GM21360 (cell line): ENCODE measurements around the gene ADAM12.

Source experiments
- ATAC-seq: cut with Tn5 transposase; IDR thresholded peaks from one replicate; pipeline ENCODE4 v1.9.1; 2021; ENCODE audit warnings: mild to moderate bottlenecking, moderate library complexity; ENCODE audit not compliant: unreplicated experiment

Gene ADAM12

DNA sequence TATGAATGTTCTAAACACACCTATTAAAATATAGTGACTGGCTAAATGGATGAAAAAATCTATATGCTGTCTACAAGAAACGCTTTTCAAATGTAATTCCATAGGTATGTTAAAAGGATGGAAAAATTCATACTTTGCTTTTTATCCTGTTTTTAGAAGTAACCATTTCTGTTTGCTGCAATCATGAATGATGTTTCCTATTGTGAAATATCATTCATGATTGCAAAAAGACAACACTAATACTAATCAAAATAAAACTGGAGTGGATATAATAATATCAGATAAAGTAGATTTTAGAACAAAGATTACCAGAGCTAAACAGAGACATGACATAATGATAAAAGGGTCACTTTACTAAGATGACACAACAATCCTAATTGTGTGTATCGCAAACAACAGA, 353.7 kb downstream of the ADAM12 start:
- ATAC-seq = no peak

DNA sequence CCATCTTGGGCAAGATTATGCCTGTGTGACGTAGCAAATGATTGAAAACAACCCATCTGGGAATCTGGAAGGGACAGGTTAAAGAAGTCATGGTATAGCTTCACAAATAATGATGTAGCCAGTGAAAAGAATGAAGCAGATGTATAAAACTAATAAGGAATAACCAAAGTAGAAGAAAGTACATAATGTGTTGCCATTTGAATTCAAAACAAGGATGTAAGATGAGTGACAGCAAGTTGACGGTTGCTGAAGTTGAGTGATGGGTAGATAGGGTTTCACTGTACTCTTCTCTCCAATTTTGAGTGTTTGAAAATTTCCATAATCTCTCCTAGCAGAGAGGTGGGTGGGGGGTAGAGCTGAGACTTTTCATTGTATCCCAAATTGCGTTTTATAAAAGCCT, 358.3 kb downstream of the ADAM12 start:
- ATAC-seq = no peak

DNA sequence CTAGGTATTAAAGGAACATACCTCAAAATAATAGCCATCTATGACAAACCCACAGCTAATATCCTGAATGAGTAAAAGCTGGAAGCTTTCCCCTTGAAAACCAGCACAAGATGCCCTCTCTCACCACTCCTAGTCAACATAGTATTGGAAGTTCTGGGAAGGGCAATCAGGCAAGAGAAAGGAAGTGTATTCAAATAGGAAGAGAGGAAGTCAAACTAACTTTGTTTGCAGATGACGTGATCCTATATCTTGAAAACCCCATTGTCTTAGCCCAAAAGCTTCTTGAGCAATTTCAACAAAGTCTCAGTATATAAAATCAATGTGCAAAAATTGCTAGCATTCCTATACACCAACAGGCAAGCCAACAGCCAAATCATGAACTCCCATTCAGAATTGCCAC, 360.6 kb downstream of the ADAM12 start:
- no peak for ATAC-seq

DNA sequence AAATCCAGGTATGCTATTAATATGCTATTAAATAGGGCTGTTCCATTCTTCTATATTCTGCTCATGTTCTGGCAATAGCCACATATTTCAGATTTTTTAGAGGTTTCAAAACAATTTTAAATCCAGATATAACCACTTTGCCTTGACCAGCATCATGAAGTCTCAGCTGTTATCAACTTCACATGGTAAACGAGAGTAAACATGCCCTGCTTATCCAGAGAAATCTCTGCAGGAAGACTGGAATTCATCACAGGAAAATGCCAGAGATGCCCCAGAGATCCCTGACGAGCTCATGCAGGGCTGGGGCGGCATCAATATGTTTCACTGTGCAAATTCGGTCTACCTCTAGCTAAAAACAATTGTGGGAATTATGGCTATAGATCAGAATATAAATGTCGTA, 365.4 kb downstream of the ADAM12 start:
- ATAC-seq = no peak

DNA sequence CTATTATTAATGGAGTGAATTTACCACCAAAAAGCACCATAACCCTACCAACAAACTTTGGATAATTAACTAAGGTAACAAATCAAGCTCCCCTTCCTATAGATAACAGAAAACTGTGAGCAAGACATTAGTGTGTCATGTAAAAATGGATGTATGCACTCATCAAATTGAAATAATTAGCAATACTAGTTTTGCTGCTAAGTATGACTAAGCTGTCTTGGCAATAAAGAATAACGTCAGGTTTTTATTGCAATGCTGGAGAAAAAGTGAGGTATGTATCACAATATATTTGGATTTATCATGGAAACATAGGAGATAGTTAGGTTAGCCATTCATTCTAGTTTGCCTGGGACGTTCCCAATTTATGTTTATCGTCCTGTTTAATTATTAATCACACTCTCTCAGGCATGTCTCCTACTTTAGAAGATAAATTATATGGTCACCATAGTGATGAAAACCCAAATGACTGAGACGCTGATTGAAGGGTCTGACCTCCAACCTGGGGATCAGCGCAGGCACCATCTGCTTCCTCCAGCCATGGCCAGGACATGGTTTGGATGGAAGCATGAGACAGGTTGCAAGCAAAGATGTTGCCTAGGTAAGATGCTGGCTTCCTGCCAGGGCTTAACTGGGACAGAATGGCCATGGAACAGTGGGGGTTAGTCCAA, 366.3 kb downstream of the ADAM12 start:
- ATAC-seq = no peak

DNA sequence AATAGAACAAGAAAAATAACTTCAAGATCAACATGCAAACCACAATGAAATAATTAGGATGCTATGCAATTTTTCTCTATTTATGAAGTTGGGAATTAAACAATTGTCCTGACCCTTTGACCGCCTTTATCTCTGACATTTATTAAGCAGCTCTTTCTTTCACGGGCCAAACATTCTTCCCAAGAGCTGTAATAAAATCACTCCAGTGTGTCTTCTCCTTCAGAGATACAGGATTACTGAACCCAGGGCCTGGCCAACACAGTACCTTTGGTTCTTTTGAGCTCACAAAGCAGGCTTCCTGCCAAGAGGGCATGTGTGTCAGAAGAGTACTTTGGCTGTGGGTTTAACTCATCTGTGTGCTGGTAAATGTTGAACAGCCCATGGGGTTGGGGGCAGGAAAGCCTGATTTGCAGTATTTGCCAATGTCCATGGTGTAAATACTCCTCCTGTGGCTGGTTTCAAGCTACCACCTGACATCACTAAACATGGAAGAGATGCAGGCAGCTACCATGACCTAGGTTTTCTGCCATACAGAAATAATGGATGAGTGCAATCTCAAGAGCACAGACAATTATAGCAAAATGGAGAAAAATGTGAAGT, 370.2 kb downstream of the ADAM12 start:
- no peak for ATAC-seq

DNA sequence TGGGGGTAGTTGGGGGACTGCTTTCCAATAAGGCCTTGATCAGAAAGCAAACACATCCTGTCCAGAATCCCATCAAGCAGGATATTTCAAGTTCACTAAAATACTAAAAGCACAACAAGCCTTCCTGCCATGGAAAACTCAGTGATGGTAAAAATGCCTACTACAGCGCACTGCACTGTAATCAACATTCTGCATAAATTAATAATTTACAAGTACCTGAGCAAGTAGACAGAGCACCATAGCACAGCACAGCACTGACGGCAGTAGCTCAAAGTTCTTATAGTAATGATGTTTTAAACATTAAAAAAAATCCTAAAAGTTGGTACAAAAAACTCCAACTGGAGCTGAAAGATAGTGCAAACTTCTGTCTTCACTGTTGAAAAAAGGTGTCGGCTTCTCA, 371.4 kb downstream of the ADAM12 start:
- no peak for ATAC-seq

DNA sequence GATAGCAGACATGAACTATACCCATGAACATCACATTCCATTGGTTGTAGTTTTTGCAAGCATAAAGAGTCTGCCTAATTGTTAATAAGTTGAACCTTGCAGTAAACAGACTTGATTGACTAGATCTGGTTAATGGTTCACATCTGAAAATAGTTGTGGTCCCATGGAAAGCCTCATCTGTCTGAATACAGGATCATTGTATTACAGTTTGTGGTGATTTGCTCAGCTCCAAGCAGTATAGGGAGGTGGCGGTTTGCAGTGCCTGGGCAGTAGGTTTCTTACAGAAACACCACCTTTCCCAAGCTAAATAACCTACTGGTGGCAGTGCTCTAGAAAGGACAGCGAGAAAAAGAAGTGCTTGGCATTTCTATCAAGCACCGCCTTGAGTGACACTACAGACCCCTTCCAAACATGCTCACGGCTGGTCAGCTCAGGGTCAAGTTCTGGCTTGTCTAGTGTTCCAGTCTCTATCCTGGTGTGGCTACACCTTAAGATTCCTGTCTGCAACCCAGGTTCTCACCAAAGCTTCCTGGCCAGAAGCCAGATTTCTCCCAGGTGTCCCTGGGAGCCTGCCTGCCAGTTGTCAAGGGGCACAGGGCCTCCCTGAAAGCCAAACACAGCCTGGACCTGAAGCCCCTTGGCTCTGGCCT, 372.0 kb downstream of the ADAM12 start:
- ATAC-seq = no peak

DNA sequence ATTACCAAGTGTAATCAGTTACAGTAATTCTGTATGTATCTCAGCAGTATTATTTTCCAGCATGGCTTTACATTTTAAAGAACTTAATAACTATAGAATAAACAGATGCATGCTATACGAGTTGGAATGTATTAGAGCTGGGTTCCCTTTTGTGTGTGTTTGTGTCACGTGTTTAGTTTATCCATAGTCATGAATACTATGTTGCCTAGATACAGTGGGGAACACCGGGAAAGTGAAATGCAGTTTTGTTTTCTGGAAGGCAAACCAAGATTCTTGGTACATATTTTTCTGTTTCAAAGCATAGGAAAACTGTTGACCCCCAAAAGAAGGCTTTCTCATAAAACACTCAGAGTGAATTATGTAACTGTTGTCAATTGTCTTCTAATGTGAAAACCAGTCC, 372.9 kb downstream of the ADAM12 start:
- ATAC-seq = no peak

DNA sequence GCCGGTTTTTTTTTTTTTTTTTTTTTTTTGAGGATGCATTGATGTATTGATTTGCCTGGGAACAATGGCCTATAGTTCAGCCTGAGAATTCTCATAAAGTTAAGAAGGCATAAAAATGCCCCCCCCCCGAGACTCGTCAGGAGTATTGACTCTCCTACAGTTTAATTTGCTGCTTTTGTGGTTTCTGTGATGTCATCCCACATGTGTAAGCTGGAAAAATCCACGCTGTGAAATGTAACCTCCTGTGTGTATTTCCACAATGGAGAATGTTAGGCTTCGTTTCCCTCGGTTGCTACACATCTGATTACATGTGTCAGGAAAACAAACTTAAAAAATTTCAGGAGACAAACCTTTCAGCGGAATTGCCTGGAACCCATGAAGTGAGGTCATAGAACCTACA, 374.0 kb downstream of the ADAM12 start:
- ATAC-seq = no peak

DNA sequence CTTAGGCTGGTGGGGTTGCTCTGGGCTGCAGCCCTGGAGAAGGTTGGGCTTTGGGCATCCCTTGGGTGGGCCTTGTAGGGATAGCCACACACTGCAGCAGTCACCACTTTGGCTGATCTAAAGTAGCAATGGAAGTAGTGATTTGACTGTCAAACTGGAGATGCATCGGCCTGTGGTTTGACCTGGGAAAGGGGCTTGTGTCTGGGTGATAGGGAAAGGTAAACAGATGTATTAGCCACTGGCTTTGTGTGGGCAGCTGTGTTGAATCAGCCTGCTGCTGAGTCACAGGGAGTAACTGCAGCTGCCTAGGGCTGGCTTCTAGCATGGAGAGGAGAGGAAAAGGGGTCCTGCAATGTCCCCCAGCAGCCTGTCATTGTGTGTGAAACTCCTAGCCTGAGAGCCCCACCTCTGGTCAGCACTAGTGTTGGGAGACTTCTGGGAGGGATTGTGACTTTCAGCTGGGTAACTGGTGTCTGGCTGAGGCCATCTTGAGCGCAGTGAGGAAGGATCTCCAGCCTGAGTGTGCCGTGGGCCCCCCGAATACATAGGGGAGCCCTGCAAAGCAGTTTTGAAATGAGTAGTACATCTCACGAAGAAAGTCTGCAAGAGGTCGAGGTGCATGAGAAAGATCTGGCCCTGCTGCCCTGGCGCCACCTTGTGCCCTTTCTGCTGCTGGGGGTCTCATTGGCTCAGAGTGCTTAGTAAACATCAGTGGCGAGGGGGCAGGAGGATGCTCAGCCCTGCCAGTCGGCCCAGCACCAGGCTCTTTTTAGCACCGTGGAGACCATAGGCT, 374.6 kb downstream of the ADAM12 start:
- ATAC-seq = peak; percentile 57

DNA sequence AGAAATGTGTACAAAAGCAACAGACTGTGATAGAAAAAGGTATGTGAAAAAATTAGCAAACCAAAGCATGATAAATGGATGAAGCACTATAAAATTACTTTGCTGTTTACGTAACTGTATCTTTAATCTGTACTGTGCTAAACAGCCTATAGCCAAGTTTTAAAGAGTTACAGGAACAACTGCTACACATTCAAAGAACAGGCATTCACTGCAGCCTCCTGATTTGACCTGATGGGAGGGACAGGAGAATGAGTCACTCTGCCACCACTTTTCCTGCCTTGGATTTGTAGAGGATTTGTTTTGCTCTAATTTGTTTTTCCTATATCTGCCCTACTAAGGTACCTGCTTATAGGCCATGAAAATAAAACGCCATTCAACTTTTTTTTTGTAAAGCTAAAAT, 375.8 kb downstream of the ADAM12 start:
- ATAC-seq = no peak

DNA sequence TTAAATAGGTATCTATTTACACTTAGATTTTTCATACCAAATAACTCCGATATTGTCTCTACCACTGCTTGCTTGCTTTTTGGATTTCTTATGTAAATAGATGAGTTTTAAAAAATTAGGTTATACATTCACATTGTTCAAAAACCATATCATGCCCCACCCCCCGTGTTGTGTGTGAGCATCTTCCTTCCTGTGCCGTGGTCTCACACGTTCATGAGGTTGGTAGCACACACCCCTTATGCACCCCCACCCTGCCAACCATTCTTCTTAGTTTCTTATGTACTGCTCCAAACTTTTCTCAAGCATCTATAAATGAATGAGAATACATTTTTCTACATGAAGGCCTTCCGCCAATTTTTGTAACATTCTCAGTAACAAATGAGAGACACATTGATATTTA, 376.3 kb downstream of the ADAM12 start:
- no peak for ATAC-seq

DNA sequence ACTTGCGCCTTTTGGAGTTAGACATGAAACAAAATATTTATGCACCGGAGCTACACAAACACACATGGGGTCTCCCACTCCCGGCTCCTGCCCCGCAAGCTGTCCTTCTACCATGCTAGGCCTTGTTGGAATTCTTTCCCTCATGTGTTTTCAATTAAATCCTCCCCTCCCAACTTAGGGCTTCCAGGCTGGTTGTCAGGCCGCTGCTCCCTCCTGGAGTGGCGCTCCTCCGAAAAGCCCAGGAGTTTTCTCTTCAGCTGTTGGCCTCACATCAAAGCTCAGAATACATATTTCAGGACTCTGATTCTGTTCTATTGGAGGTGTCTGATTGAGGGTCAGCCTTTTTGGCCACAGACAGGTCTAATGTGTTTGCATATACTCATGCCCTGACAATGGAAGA, 378.6 kb downstream of the ADAM12 start:
- ATAC-seq = no peak

DNA sequence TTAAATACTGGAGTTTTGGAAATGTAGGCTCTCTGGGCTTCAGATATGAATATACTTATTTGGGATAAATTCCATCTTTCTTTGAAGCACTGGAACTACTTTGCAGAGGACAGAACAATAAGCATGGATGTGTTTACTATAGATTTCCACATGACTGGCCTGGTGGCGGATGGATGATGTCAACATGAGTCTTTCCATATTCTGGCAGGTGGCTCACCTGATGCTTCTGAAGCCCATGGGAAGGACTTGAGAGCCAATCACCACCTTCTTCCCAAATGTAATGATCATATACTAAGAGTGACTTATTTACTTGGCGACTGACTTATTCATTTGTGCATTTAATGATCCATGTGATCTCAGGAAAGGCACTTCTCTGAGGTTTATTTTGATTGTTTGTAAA, 381.4 kb downstream of the ADAM12 start:
- no peak for ATAC-seq

DNA sequence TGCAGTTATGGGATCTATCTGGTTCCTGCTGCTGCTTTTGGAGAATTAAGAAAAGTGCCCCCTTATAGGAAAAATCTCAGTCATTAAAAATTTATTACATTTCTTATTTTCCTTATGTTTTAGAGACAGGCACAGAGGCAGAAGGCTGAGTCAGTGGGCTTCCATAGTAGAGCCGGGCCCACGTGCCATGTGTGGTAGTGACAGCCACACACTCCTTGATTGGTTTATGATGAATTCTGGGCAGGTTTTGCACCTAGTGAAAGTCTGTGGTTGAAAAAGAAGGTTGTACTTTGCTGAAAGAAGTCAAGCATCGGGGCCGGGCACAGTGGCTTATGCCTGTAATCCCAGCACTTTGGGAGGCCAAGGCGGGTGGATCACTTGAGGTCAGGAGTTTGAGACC, 382.0 kb downstream of the ADAM12 start:
- no peak for ATAC-seq

DNA sequence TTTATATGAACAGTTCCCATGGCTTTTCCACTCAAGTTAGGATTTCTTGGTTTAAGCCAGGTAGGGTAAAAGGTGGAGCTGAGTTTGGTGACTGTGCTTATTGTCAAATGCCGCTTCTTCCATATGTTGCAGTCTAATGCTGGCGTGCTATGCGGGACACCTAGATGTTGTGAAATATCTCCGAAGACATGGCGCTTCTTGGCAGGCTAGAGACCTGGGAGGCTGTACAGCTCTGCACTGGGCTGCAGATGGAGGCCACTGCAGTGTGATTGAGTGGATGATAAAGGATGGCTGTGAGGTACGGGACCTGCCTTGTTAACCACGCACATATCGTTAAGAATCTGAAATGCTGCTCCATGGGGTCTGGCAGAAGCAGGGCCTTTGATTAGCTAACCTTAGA, 383.5 kb downstream of the ADAM12 start:
- ATAC-seq = no peak

DNA sequence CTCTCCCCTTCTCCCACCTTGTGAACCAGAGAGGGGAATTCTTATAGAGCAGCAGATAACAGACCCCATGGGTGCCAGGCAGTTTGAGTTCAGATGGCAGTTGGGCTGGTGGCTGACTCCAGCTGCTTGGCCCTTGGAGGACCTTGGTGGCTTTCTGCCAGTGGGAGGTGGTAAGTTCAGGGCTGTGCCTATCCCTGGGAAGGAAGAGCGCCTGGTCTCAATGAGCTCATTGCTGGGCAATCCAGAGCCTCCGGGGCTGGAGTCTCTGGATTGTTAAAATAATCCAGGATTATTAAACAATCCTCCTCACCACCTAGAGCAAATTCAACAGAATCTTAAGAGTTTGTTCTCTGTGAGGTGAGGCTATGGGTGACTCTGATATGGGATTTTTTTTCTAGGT, 386.7 kb downstream of the ADAM12 start:
- no peak for ATAC-seq

DNA sequence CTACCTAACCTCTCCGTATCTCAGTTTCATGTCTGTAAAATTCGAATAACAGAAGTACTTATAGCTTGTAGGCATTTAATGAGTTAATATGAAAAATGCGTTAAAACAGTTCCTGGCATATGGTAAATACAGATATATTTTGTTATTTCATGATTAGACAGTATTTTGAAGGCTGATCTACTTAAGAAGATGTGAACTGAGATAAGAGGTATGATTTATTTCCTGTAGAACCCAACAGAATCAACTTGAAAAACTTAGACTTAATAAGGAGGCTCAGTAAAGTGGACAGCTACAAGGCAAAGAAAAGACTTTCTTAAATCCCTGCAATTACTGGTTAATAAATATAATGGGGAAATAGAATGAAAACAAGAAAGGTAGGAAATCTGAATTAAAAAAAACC, 388.6 kb downstream of the ADAM12 start:
- no peak for ATAC-seq

DNA sequence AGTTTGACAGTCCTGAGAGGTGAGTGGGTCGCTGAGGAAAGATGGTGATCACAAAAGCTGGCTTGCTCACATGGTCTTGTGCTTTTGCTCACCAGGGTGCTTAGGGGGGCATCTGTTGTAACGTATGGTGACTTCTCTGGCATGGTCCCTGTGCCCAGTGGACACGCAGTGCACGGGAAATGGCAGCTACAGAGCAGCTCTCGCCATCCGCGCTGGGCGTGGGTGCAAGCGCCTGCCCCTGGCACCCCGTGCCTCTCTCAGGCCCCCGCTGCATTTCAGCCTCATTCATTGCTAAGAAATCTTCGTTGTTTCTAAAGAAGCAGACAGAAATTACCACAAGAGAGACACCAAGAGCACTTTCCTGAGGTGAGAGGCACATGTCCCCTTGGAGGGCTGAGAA, 390.7 kb downstream of the ADAM12 start:
- ATAC-seq = no peak

DNA sequence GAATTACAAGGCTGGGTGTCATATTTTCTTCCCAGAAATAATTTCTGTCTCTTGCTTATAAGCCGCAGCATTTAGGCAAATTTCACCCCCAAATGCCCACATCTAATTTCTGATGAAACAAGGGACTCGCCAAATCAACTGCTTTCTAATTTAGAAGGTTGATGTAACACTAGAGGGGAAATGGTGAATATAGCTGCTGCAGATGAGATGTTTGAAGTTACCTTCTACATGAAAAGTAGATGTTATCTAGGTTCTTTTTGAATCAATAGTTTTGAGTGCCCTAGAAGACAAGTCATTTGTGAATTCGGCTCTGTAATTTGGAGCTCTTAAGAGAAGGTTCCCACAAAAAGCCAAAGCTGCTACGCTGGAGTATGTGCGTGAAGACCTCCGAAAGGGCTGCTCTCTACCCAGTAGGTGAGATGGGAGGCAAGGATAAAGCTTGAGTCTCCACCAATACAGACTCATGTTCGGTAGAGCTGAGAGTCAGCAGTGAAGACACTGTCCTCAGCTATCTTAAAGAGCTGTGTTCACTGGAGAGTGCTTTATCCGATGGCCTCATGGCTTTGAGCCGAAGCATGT, 392.5 kb downstream of the ADAM12 start:
- no peak for ATAC-seq
